Measurements from ENCODE around the gene RELCH. TPM values are rescaled to one million over a fixed set of nuclear protein-coding genes. Genes with fewer than 3 reads are reported as not detected.
A peak's percentile ranks its signal among the peaks of the same experiment; 100 is the strongest.

RELCH gene
- total and polyA plus RNA-seq, 2 of the 13 experiments (the other 11 are each of a cell fraction or from before 2014, with no cell fraction given), result 5.6 to 31.7 TPM

DNA sequence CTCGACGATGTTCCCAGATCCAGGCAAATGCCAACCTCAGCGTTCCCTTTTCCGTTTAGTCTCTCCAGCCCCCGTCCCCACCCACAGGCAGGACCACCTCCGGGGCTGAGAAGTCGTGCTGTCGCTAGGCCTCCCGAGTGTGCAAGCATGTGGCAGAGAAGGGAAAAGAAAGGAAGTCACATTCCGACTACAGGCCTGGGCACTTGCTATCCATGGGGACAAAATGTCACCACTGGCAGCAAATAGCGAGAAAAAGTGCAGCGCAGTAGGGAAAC is 619 bp upstream of the RELCH start (continued):
- no peak for TF ChIP-seq NR3C1 (CRISPR knock-in tag; IDR thresholded peaks at IDR 0.05)
- 0 out of 2 replicates have a peak, but pooled peaks have one; percentile 76 for TF ChIP-seq IRX3 (CRISPR knock-in tag; IDR thresholded peaks at IDR 0.05; ENCODE audit: borderline replicate concordance, low read depth)
- no peak for TF ChIP-seq TSC22D2 (CRISPR knock-in tag; IDR thresholded peaks at IDR 0.05; ENCODE audit: borderline replicate concordance)
- no peak for TF ChIP-seq NFE2L1 (CRISPR knock-in tag; IDR thresholded peaks at IDR 0.05; ENCODE audit: borderline replicate concordance)
- TF ChIP-seq ZNF878 (CRISPR knock-in tag; IDR thresholded peaks at IDR 0.05), result no peak
- 0 out of 2 replicates have a peak, but pooled peaks have one; percentile 49 for TF ChIP-seq ARNTL (CRISPR knock-in tag; IDR thresholded peaks at IDR 0.05)
- no peak for TF ChIP-seq ZNF572 (CRISPR knock-in tag; IDR thresholded peaks at IDR 0.05)
- TF ChIP-seq, protein P1, sequence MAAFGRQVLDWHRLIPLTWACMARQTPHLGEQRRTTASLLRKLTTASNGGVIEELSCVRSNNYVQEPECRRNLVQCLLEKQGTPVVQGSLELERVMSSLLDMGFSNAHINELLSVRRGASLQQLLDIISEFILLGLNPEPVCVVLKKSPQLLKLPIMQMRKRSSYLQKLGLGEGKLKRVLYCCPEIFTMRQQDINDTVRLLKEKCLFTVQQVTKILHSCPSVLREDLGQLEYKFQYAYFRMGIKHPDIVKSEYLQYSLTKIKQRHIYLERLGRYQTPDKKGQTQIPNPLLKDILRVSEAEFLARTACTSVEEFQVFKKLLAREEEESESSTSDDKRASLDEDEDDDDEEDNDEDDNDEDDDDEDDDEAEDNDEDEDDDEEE (CRISPR knock-in tag; IDR thresholded peaks at IDR 0.05), result peak; percentile 43; the same call in 1 of the 2 replicates
- TF ChIP-seq ISX (CRISPR knock-in tag; conservative IDR thresholded peaks at IDR 0.05), result no peak
- no peak; the same call in 1 of the 2 replicates for TF ChIP-seq ZNF605 (CRISPR knock-in tag; IDR thresholded peaks at IDR 0.05)
- no peak for TF ChIP-seq MAFG (CRISPR knock-in tag; IDR thresholded peaks at IDR 0.05)
- TF ChIP-seq, protein P2, sequence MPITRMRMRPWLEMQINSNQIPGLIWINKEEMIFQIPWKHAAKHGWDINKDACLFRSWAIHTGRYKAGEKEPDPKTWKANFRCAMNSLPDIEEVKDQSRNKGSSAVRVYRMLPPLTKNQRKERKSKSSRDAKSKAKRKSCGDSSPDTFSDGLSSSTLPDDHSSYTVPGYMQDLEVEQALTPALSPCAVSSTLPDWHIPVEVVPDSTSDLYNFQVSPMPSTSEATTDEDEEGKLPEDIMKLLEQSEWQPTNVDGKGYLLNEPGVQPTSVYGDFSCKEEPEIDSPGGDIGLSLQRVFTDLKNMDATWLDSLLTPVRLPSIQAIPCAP (CRISPR knock-in tag; IDR thresholded peaks at IDR 0.05; ENCODE audit: low read depth), result no peak
- TF ChIP-seq, protein P3, sequence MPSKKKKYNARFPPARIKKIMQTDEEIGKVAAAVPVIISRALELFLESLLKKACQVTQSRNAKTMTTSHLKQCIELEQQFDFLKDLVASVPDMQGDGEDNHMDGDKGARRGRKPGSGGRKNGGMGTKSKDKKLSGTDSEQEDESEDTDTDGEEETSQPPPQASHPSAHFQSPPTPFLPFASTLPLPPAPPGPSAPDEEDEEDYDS (CRISPR knock-in tag; IDR thresholded peaks at IDR 0.05), result no peak
- no peak for TF ChIP-seq ZBTB7A (CRISPR knock-in tag; IDR thresholded peaks at IDR 0.05)
- TF ChIP-seq ZNF263 (CRISPR knock-in tag; IDR thresholded peaks at IDR 0.05), result no peak; the same call in 1 of the 2 replicates
- no peak for TF ChIP-seq PHB2 (IDR thresholded peaks at IDR 0.05; ENCODE audit: partially characterized antibody)
- TF ChIP-seq, protein P4, sequence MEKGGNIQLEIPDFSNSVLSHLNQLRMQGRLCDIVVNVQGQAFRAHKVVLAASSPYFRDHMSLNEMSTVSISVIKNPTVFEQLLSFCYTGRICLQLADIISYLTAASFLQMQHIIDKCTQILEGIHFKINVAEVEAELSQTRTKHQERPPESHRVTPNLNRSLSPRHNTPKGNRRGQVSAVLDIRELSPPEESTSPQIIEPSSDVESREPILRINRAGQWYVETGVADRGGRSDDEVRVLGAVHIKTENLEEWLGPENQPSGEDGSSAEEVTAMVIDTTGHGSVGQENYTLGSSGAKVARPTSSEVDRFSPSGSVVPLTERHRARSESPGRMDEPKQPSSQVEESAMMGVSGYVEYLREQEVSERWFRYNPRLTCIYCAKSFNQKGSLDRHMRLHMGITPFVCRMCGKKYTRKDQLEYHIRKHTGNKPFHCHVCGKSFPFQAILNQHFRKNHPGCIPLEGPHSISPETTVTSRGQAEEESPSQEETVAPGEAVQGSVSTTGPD (CRISPR knock-in tag; IDR thresholded peaks at IDR 0.05), result no peak
- TF ChIP-seq ZNF224 (CRISPR knock-in tag; IDR thresholded peaks at IDR 0.05), result no peak
- TF ChIP-seq, protein P5, sequence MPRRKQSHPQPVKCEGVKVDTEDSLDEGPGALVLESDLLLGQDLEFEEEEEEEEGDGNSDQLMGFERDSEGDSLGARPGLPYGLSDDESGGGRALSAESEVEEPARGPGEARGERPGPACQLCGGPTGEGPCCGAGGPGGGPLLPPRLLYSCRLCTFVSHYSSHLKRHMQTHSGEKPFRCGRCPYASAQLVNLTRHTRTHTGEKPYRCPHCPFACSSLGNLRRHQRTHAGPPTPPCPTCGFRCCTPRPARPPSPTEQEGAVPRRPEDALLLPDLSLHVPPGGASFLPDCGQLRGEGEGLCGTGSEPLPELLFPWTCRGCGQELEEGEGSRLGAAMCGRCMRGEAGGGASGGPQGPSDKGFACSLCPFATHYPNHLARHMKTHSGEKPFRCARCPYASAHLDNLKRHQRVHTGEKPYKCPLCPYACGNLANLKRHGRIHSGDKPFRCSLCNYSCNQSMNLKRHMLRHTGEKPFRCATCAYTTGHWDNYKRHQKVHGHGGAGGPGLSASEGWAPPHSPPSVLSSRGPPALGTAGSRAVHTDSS (CRISPR knock-in tag; conservative IDR thresholded peaks at IDR 0.05), result no peak
- TF ChIP-seq PAX8 (CRISPR knock-in tag; IDR thresholded peaks at IDR 0.05; ENCODE audit: borderline replicate concordance), result peak; percentile 69; the same call in 1 of the 2 replicates
- no peak for TF ChIP-seq FOXA1 (IDR thresholded peaks at IDR 0.05)
- TF ChIP-seq FOXA1 (CRISPR knock-in tag; IDR thresholded peaks at IDR 0.05), result no peak
- no peak for TF ChIP-seq FOSL1 (CRISPR knock-in tag; IDR thresholded peaks at IDR 0.05; ENCODE audit: borderline replicate concordance)
- TF ChIP-seq, protein P6, sequence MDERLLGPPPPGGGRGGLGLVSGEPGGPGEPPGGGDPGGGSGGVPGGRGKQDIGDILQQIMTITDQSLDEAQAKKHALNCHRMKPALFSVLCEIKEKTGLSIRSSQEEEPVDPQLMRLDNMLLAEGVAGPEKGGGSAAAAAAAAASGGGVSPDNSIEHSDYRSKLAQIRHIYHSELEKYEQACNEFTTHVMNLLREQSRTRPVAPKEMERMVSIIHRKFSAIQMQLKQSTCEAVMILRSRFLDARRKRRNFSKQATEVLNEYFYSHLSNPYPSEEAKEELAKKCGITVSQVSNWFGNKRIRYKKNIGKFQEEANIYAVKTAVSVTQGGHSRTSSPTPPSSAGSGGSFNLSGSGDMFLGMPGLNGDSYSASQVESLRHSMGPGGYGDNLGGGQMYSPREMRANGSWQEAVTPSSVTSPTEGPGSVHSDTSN (CRISPR knock-in tag; IDR thresholded peaks at IDR 0.05), result no peak
